Activated naive CD4-positive, alpha-beta T cell treated with anti-CD3 and anti-CD28 coated beads, Interleukin-2, amount 50 U/mL, for 72 hours (primary cell): ENCODE data around the gene CGB7. TPM values are rescaled to one million over a fixed set of nuclear protein-coding genes. Genes with fewer than 3 reads are reported as not detected.
"Not testable (repeated sequence)": the region's sequence is repeated elsewhere in the genome, so short reads cannot be mapped to it uniquely, and the experiment has no call there.

ENCODE experiments used
- ATAC-seq, 2 donors: fragments of 150-1000 bp; cut with Tn5 transposase; 2 replicates each; pipeline ENCODE4 v1.10.0; 2021; ENCODE audit warnings: mild to moderate bottlenecking in 2 of 2, moderate library complexity in 2 of 2
- DNase-seq, 2 donors: peaks; one replicate each; pipeline ENCODE4 v3.0.0; 2021 to 2022; ENCODE audit warnings: low spot score in 2 of 2
- H3K27ac Mint-ChIP-seq, 2 donors: one replicate each; pipeline ENCODE4 v1.8.0; 2022; ENCODE audit warnings: mild to moderate bottlenecking in 2 of 2, mixed read lengths in 2 of 2
- H3K36me3 Mint-ChIP-seq, 2 donors: one replicate each; pipeline ENCODE4 v1.8.0; 2022; ENCODE audit warnings: mixed read lengths in 2 of 2
- H3K9me3 Mint-ChIP-seq, 2 donors: one replicate each; pipeline ENCODE4 v1.8.0; 2022; ENCODE audit warnings: mixed read lengths in 2 of 2
- total RNA-seq, 2 donors: library from RNA; stranded (reverse); gene quantifications; one replicate each; pipeline ENCODE4 v1.2.3, GENCODE V29; 2022

The CGB7 gene
- total RNA-seq, 2 donors from 2014 or later: not detected

DNA sequence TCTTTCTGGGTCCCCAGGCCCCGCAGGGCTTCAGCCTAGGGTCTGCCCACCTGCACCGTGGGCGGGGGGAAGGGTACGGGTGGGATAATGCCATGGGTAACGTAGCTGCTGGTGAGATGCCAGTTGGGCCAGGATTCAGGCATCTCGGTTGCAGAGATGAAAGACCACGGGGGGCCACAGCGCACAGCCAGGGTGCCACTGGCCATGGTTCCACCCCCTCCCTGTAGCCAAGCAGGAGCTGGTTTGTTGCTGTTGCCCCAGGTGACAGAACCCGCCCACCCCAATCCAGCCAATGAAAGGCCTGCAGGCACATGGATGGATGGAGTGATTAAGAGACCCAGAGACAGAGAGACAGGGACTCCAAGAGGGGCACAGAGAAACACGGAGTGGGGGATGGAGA, 1.0 kb upstream of the CGB7 start:
- Mint-ChIP-seq H3K27ac (no peak overlapping the region), H3K36me3 (no peaks in the 10 kb centered on the region), H3K9me3 (no peaks in the 10 kb centered on the region)
- no peak for DNase-seq
- ATAC-seq: peak in 1 of 2 donors; percentile 43

DNA sequence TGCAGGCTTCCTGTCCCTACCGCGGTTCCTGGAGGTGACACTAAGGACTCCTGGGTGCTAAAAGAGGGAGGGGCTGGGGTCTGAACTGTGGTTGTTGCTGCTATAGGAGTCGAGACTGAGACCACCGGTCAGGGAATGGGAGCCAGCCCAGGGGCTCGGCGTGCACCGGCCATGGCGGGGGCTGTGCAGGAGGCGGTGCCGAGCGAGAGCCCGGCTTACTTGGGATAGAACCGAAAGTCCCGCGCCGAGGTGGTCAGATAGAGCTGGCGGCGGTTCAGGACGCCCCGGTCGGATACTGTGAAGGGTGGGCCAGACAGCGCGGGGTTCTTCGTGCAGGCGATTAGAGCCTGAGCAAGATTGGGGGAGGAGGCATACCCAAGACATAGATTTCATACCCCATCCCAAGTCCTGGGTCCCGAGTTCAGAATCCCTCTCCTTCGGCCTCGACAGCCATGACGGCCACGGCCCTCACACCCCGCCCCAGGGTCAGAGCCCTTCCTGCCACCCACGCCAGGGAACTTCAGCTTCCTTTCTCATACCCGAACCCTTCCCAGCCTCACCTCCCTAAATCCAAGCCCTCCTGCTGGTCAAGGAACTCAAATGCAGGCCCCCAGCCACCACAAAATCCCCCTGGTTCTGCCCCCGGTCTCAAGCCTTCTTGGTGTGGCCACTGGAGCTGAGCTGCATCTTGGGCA, 500 bp downstream of the CGB7 start:
- ATAC-seq, H3K27ac Mint-ChIP-seq, H3K9me3 Mint-ChIP-seq, H3K36me3 Mint-ChIP-seq, DNase-seq: not testable (repeated sequence)

DNA sequence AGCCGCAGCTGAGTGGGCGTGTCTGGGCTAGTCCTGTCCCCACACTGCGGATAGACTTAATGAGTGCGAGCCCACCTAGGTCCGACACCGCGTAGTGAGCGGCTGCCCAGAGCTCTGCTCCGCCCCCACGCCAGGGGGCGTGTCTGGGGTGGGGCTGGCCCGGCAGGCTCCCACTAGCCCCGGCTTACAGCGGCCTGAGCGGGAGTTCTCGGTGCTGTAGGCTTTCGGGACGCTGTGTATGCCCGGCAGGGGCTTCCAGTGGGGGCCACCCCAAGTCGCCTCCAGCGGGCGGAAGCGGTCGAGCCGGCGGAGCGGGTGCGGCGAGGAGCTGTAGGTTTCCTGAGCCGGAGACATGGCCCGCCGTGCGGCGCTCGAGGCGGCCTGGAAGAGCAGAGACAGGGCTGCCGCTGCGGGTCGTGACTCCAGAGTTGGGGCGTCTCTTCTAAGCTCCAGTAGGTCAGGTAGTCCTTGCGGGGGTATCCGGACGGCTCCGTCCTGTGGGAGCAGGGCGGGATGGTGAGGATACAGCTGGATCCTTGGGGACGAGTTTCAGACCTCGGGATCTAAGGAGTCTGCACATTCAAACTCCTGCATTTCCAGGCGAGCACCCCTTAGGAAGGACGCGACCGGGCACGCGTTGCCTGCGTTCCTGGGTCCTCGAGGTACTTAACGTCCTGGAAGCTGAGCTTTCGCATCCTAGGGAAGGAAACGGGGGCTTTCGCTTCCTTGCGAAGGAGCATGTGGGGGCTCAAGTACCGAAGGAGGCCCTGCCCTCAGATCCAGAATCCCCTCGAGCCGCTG, 1.2 kb downstream of the CGB7 start:
- Mint-ChIP-seq H3K36me3 (no peaks in the 10 kb centered on the region), H3K9me3 (no peaks in the 10 kb centered on the region), H3K27ac (no peak overlapping the region)
- ATAC-seq (peak; percentile 82 to 86), DNase-seq (peak; percentile 64 to 68)

DNA sequence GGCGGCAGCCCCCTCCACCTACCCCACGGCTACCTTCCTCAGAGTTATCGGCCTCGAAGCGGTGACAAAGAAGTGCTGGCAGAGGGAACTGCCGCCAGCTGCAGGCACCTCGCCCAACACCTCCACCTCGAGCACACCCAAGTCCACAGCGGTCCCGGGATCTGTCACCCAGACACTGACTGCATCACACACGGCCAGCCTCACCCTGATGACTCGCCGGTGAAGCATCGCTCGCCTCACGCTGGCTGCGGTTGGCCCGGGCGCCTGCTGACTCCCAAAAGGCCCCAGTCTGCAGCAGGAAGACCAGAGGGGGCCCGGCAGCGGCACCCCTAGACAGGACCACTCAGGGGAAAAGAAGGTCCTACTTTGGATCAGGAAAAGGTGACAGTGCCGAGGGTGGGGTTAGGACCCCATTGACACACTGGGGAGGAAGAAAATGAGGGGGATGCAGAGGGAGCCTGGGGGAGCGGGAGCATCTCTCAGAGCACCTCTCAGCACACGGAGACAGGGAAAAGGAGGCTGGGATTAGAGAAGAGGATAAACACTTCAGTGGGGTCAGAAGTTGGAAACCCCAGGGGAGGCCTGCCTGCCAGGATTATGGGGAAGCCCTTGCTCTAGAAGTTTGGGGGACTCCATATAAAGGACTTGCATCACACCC, 7.0 kb downstream of the CGB7 start:
- H3K27ac Mint-ChIP-seq, DNase-seq, H3K9me3 Mint-ChIP-seq: not testable (repeated sequence)

DNA sequence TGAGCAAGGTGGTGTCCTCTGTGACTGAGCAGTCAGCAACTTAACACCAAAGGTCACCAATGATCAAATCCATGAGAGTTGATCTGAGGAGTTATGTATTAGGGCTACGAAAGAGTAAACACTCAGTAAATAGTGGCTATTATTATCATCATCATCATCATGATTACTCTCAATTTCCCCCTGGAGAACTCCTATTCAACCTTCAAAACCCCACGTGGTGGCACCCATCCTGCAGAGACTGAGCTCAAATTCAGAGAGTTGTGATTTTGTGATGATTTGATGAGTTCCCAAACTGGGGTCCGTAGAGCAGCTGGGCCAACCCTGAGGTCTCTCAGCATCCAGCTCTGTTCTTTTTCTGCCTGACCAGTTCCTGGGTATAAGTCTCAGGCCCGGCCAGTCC, 7.7 kb downstream of the CGB7 start:
- H3K36me3 Mint-ChIP-seq, H3K9me3 Mint-ChIP-seq, DNase-seq, ATAC-seq: not testable (repeated sequence)
- H3K27ac Mint-ChIP-seq: peak overlapping the region in 1 of 2 donors; percentile 36

More for the DNA sequence above, 7.0 kb downstream of the CGB7 start:
- not testable (repeated sequence) for ATAC-seq, H3K36me3 Mint-ChIP-seq

DNA sequence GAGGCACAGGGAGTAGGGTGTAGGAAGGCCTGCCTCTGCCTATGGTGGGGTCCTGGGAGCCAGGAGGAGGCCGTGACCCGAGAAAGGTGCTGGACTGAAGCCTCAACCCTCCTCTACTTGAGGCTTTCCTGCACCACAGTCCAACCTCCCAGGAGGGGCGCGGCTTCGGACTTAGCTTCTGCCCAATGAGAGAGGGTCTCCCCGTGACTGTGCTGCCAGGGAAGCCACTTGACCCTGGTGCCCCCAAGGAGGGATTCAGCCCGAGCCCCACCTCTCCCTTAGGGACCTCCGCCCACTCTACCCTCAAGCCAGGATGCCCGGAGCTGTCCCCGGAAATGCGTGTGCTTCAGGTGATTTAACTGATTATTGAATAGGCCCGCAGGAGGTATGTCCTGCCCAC, 8.5 kb downstream of the CGB7 start, which contains the start of gene CGB8:
CGB8 (minus strand) TSS at position 101 of the 400 bp plus-strand sequence. CDS start 372 bp downstream, outside the sequence.
- H3K36me3 Mint-ChIP-seq, H3K9me3 Mint-ChIP-seq: not testable (repeated sequence)

DNA sequence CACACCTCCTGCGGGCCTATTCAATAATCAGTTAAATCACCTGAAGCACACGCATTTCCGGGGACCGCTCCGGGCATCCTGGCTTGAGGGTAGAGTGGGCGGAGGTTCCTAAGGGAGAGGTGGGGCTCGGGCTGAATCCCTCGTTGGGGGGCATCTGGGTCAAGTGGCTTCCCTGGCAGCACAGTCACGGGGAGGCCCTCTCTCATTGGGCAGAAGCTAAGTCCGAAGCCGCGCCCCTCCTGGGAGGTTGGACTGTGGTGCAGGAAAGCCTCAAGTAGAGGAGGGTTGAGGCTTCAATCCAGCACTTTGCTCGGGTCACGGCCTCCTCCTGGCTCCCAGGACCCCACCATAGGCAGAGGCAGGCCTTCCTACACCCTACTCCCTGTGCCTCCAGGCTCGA, 14.0 kb downstream of the CGB7 start, which contains the start of gene CGB5:
CGB5 (plus strand) TSS at position 301 of the 400 bp plus-strand sequence. CDS start 362 bp downstream, outside the sequence.
- not testable (repeated sequence) for H3K36me3 Mint-ChIP-seq, ATAC-seq, H3K9me3 Mint-ChIP-seq, DNase-seq, H3K27ac Mint-ChIP-seq

More for the DNA sequence above, 8.5 kb downstream of the CGB7 start, which contains the start of gene CGB8:
- DNase-seq, ATAC-seq: not testable (repeated sequence)
- peak within 1 kb of the TSS in 1 of 2 donors; percentile 36 for H3K27ac Mint-ChIP-seq

DNA sequence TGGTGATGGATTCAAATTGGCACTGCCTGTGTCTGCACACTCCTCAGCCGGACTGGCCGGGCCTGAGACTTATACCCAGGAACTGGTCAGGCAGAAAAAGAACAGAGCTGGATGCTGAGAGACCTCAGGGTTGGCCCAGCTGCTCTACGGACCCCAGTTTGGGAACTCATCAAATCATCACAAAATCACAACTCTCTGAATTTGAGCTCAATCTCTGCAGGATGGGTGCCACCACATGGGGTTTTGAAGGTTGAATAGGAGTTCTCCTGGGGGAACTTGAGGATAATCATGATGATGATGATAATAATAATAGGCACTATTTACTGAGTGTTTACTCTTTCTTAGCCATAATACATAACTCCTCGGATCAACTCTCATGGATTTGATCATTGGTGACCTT, 14.9 kb downstream of the CGB7 start:
- not testable (repeated sequence) for ATAC-seq, H3K36me3 Mint-ChIP-seq, DNase-seq, H3K9me3 Mint-ChIP-seq, H3K27ac Mint-ChIP-seq

DNA sequence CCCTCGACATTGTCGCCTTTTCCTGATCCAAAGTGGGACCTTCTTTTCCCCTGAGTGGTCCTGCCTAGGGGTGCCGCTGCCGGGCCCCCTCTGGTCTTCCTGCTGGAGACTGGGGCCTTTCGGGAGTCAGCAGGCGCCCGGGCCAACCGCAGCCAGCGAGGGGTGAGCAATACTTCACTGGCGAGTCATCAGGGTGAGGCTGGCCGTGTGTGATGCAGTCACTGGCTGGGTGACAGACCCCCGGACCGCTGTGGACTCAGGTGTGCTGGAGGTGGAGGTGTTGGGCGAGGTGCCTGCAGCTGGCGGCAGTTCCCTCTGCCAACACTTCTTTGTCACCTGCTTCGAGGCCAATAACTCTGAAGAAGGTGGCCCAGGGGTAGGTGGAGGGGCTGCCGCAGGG, 15.4 kb downstream of the CGB7 start:
- no peak for ATAC-seq
- Mint-ChIP-seq H3K27ac (no peak overlapping the region), H3K9me3 (no peaks in the 10 kb centered on the region), H3K36me3 (no peaks in the 10 kb centered on the region)
- DNase-seq: no peak

DNA sequence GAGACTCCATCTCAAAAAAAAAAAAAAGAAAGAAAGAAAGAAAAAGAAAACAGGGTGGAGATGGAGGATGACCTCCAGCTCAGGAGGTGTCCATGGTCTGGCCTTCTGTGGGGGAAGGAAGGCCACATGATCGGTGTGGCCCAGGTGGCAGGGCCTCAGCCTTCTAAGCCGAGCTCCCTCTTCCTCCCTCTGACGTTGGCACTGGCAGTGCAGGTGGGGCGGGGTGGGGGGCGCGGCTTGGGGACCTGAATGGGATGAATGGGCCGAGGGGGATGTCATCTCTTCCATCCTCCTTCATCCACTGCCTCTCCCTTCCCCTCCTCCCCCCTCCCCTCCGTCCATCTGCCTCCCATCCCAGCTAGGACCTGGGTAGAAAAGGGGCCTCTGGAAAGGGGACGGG, 17.8 kb downstream of the CGB7 start:
- not testable (repeated sequence) for H3K36me3 Mint-ChIP-seq, DNase-seq, ATAC-seq, H3K27ac Mint-ChIP-seq, H3K9me3 Mint-ChIP-seq

DNA sequence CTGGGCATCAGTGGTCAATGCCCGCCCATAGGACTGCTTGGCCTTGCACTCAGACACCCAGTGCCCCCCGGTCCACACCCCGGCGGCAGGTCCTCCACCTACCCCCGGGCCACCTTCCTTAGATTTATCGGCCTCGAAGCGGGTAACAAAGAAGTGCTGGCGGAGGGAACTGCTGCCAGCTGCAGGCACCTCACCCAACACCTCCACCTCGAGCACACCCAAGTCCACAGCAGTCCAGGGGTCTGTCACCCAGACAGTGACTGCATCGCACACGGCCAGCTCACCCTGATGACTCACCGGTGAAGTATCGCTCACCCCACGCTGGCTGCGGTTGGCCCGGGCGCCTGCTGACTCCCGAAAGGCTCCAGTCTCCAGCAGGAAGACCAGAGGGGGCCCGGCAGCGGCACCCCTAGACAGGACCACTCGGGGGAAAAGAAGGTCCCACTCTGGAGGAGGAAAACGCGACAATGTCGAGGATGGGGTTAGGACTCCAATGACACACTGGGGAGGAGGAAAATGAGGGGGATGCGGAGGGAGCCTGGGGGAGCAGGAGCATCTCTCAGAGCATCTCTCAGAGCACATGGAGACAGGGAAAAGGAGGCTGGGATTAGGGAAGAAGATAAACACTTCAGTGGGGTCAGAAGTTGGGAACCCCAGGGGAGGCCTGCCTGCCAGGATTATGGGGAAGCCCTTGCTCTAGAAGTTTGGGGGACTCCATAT, 18.8 kb downstream of the CGB7 start:
- H3K9me3 Mint-ChIP-seq, H3K27ac Mint-ChIP-seq, DNase-seq, ATAC-seq, H3K36me3 Mint-ChIP-seq: not testable (repeated sequence)

DNA sequence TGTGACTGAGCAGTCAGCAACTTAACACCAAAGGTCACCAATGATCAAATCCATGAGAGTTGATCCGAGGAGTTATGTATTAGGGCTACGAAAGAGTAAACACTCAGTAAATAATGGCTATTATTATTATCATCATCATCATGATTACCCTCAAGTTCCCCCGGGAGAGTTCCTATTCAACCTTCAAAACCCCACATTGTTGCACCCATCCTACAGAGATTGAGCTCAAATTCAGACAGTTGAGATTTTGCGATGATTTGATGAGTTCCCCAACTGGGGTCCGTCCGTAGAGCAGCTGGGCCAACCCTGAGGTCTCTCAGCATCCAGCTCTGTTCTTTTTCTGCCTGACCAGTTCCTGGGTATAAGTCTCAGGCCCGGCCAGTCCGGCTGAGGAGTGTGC, 19.4 kb downstream of the CGB7 start:
- not testable (repeated sequence) for DNase-seq, H3K9me3 Mint-ChIP-seq, H3K36me3 Mint-ChIP-seq, H3K27ac Mint-ChIP-seq, ATAC-seq

DNA sequence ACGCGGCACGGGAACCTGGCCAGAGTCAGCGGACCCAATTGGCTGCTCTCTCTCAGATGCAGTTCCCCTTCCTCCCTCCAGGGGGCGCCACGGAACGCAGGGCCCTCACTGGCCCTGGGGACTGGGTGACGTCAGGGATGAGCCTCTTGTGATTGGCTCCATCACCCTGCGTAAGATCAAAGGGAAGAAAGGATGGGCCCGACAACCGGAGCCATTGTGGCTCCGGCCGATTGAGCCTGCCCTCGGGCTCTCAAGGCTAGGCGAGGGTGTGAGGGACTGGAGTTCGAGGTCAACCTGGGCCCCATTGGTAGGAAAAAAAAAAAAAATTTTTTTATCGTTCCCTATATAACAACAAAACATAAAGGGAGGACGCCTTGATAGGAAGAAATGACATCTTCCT, 20.7 kb downstream of the CGB7 start, which contains the start of gene CGB1:
CGB1 (minus strand) TSS at position 81 of the 400 bp plus-strand sequence. CDS start 184 bp downstream, outside the sequence.
- peak in 1 of 2 donors; percentile 70 for DNase-seq
- H3K36me3 Mint-ChIP-seq, H3K9me3 Mint-ChIP-seq, H3K27ac Mint-ChIP-seq: not testable (repeated sequence)
- ATAC-seq: peak; percentile 61 to 81

DNA sequence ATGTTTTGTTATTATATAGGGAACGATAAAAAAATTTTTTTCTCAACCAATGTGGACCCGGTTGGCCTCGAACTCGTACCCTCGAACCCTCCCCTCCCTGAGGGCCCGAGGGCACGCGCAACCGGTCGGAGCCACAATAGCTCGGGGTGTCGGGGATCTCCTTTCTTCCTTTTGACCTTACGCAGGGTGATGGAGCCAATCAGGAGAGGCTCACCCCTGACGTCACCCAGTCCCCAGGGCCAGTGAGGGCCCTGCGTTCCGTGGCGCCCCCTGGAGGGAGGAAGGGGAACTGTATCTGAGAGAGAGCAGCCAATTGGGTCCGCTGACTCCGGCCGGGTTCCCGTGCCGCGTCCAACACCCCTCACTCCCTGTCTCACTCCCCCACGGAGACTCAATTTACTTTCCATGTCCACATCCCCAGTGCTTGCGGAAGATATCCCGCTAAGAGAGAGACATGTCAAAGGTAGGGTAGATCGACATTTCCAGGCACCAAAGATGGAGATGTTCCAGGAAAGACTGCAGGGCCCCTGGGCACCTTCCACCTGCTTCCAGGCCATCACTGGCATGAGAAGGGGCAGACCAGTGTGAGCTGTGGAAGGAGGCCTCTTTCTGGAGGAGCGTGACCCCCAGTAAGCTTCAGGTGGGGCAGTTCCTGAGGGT, 25.8 kb downstream of the CGB7 start, which contains the start of gene CGB2:
CGB2 (plus strand) TSS at position 249 of the 660 bp plus-strand sequence; CDS start at position 455, 206 bp downstream.
- H3K27ac Mint-ChIP-seq: peak within 1 kb of the TSS; percentile 77 to 97
- peak; percentile 79 to 82 for DNase-seq
- peak; percentile 95 to 96 for ATAC-seq
- not testable (repeated sequence) for H3K9me3 Mint-ChIP-seq, H3K36me3 Mint-ChIP-seq

DNA sequence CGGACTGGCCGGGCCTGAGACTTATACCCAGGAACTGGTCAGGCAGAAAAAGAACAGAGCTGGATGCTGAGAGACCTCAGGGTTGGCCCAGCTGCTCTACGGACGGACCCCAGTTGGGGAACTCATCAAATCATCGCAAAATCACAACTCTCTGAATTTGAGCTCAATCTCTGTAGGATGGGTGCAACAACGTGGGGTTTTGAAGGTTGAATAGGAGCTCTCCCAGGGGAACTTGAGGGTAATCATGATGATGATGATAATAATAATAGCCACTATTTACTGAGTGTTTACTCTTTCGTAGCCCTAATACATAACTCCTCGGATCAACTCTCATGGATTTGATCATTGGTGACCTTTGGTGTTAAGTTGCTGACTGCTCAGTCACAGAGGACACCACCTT, 27.2 kb downstream of the CGB7 start:
- not testable (repeated sequence) for H3K27ac Mint-ChIP-seq, ATAC-seq, DNase-seq, H3K36me3 Mint-ChIP-seq, H3K9me3 Mint-ChIP-seq

DNA sequence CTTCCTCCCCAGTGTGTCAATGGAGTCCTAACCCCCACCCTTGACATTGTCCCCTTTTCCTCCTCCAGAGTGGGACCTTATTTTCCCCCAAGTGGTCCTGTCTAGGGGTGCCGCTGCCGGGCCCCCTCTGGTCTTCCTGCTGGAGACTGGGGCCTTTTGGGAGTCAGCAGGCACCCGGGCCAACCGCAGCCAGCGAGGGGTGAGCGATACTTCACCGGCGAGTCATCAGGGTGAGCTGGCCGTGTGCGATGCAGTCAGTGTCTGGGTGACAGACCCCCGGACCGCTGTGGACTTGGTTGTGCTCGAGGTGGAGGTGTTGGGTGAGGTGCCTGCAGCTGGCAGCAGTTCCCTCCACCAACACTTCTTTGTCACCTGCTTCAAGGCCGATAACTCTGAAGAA, 27.8 kb downstream of the CGB7 start:
- not testable (repeated sequence) for H3K36me3 Mint-ChIP-seq, H3K27ac Mint-ChIP-seq

More for the DNA sequence above, 27.8 kb downstream of the CGB7 start:
- not testable (repeated sequence) for DNase-seq, ATAC-seq, H3K9me3 Mint-ChIP-seq
